IMR-90 (cell line): ENCODE measurements around the gene CITED2. TPM values are rescaled to one million over a fixed set of nuclear protein-coding genes. Genes with fewer than 3 reads are reported as not detected.

Experiments used
- ATAC-seq: fragments of 200-7000 bp; cut with Tn5 transposase; 2 replicates; pipeline ENCODE4 v1.9.1; 2020; ENCODE audit warnings: low read depth, mild to moderate bottlenecking, moderate library complexity
- BruUV-seq: library from RNA; stranded (reverse); fragments of 400-500 nt; replicated peaks from 2 replicates; lab custom pipeline; 2021; lab: Mats Ljungman, UMichigan
- CTCF ChIA-PET: fragments of 300-600 bp; formaldehyde crosslinking; extraction: SDS; loops from one replicate; lab custom pipeline; 2021; ENCODE audit warnings: antibody characterized with exemption; lab: Yijun Ruan, JAX
- POLR2A ChIA-PET: fragments of 300-600 bp; sonication (Branson Sonifier 250); formaldehyde crosslinking; loops from one replicate; lab custom pipeline; 2022; ENCODE audit warnings: antibody characterized with exemption; ENCODE audit not compliant: unreplicated experiment; lab: Charles Lee
- DNase-seq: peaks from one replicate; pipeline ENCODE4 v3.0.0; 2013
- H2AFZ ChIP-seq: replicated peaks from 2 replicates; pipeline ENCODE3; 2013; ENCODE audit warnings: low read length, mild to moderate bottlenecking; ENCODE audit not compliant: poor library complexity
- H2AK5ac ChIP-seq: 2 replicates; pipeline ENCODE4 v1.6.1; 2013; ENCODE audit warnings: low read depth, low read length, inconsistent platforms
- H2AK9ac ChIP-seq: replicated peaks from 2 replicates; pipeline ENCODE3; 2013; ENCODE audit warnings: mild to moderate bottlenecking, low read depth, low read length, moderate library complexity; ENCODE audit not compliant: poor library complexity
- H2BK120ac ChIP-seq: 2 replicates; pipeline ENCODE4 v1.6.1; 2013; ENCODE audit warnings: low read depth, low read length, inconsistent platforms
- H2BK15ac ChIP-seq: 3 replicates; pipeline ENCODE4 v1.6.1; 2013; ENCODE audit warnings: low read depth, low read length, inconsistent platforms
- H2BK20ac ChIP-seq: 2 replicates; pipeline ENCODE4 v1.6.1; 2013; ENCODE audit warnings: low read depth, mild to moderate bottlenecking, inconsistent platforms, low read length, moderate library complexity
- H2BK5ac ChIP-seq: 2 replicates; pipeline ENCODE4 v1.6.1; 2013; ENCODE audit warnings: mild to moderate bottlenecking, low read depth, low read length, inconsistent platforms; ENCODE audit not compliant: poor library complexity, severe bottlenecking
- H3K14ac ChIP-seq: replicated peaks from 2 replicates; pipeline ENCODE4 v1.6.1; 2013; ENCODE audit warnings: low read depth, low read length, inconsistent platforms
- H3K18ac ChIP-seq: 2 replicates; pipeline ENCODE4 v1.6.1; 2013; ENCODE audit warnings: low read depth, low read length, control low read depth
- H3K23ac ChIP-seq: 2 replicates; pipeline ENCODE4 v1.6.1; 2013; ENCODE audit warnings: low read depth, low read length, inconsistent platforms
- H3K27ac ChIP-seq: 2 replicates; pipeline ENCODE4 v1.5.1; 2013; ENCODE audit warnings: mild to moderate bottlenecking, control low read depth, low read length; ENCODE audit not compliant: insufficient read depth
- H3K27me3 ChIP-seq: 2 replicates; pipeline ENCODE4 v1.6.1; 2013; ENCODE audit warnings: low read length; ENCODE audit not compliant: control insufficient read depth, insufficient read depth
- H3K36me3 ChIP-seq: 2 replicates; pipeline ENCODE4 v1.6.1; 2013; ENCODE audit warnings: low read length, mixed read lengths; ENCODE audit not compliant: control insufficient read depth, insufficient read depth
- H3K4ac ChIP-seq: 2 replicates; pipeline ENCODE4 v1.6.1; 2013; ENCODE audit warnings: low read depth, low read length, inconsistent platforms
- H3K4me1 ChIP-seq: 2 replicates; pipeline ENCODE4 v1.6.1; 2013; ENCODE audit warnings: low read length, mixed read lengths; ENCODE audit not compliant: control insufficient read depth, insufficient read depth
- H3K4me2 ChIP-seq: 2 replicates; pipeline ENCODE4 v1.6.1; 2013; ENCODE audit warnings: low read depth, mild to moderate bottlenecking, control low read depth, low read length, moderate library complexity
- H3K4me3 ChIP-seq: 2 replicates; pipeline ENCODE4 v1.5.1; 2013; ENCODE audit warnings: low read depth, mild to moderate bottlenecking, control low read depth, low read length, moderate library complexity; ENCODE audit not compliant: insufficient read depth
- H3K56ac ChIP-seq: 2 replicates; pipeline ENCODE4 v1.6.1; 2013; ENCODE audit warnings: low read length, inconsistent platforms; ENCODE audit not compliant: insufficient read depth; ENCODE audit errors: extremely low read depth
- H3K79me1 ChIP-seq, 2 experiments: 2 replicates each; pipeline ENCODE4 v1.6.1; 2013; ENCODE audit warnings: low read length in 2 of 2, inconsistent platforms in 1 of 2, low read depth in 1 of 2
- H3K9ac ChIP-seq: 2 replicates; pipeline ENCODE4 v1.6.1; 2013; ENCODE audit warnings: low read depth, low read length, control low read depth
- H3K9me1 ChIP-seq: 2 replicates; pipeline ENCODE4 v1.6.1; 2013; ENCODE audit warnings: low read length, inconsistent platforms; ENCODE audit not compliant: insufficient read depth
- H3K9me3 ChIP-seq: 2 replicates; pipeline ENCODE4 v1.6.1; 2013; ENCODE audit warnings: low read length; ENCODE audit not compliant: control insufficient read depth, insufficient read depth
- H4K20me1 ChIP-seq: 2 replicates; pipeline ENCODE4 v1.6.1; 2013; ENCODE audit warnings: low read length, inconsistent platforms; ENCODE audit not compliant: insufficient read depth
- H4K5ac ChIP-seq: 2 replicates; pipeline ENCODE4 v1.6.1; 2013; ENCODE audit warnings: mild to moderate bottlenecking, low read depth, low read length, control low read depth
- H4K8ac ChIP-seq, 2 experiments: 2 replicates each; pipeline ENCODE4 v1.6.1; 2013; ENCODE audit warnings: low read depth in 2 of 2, low read length in 2 of 2, control low read depth in 1 of 2, inconsistent platforms in 1 of 2
- H4K91ac ChIP-seq: 2 replicates; pipeline ENCODE4 v1.6.1; 2013; ENCODE audit warnings: low read depth, low read length, inconsistent platforms; ENCODE audit not compliant: insufficient read depth
- BHLHE40 ChIP-seq: fragments of 150-350 bp; IDR thresholded peaks from 2 replicates; pipeline ENCODE4 v1.6.1; 2016; ENCODE audit warnings: mild to moderate bottlenecking, low read depth, low read length
- CEBPB ChIP-seq: IDR thresholded peaks from 2 replicates; pipeline ENCODE4 v1.6.1; 2012; ENCODE audit warnings: low read depth, low read length, improper control_type of control experiment
- CHD1 ChIP-seq: IDR thresholded peaks from 2 replicates; pipeline ENCODE4 v1.6.1; 2012; ENCODE audit warnings: low read depth, low read length, improper control_type of control experiment
- CTCF ChIP-seq: conservative IDR thresholded peaks from 2 replicates; pipeline ENCODE4 v1.5.1; 2012; ENCODE audit warnings: mild to moderate bottlenecking, low read depth, low read length, improper control_type of control experiment
- ELK1 ChIP-seq: fragments of 150-350 bp; IDR thresholded peaks from 2 replicates; pipeline ENCODE4 v1.6.1; 2016; ENCODE audit warnings: low read depth, mild to moderate bottlenecking, low read length, moderate library complexity, borderline replicate concordance
- FOS ChIP-seq: fragments of 150-350 bp; IDR thresholded peaks from 2 replicates; pipeline ENCODE4 v1.6.1; 2016; ENCODE audit warnings: low read depth, low read length
- MAFK ChIP-seq: IDR thresholded peaks from 2 replicates; pipeline ENCODE4 v1.6.1; 2012; ENCODE audit warnings: low read depth, low read length, improper control_type of control experiment
- MXI1 ChIP-seq: IDR thresholded peaks from 2 replicates; pipeline ENCODE4 v1.6.1; 2012; ENCODE audit warnings: low read depth, mild to moderate bottlenecking, low read length, moderate library complexity, borderline replicate concordance
- NFE2L2 ChIP-seq: fragments of 150-350 bp; IDR thresholded peaks from 2 replicates; pipeline ENCODE4 v1.6.1; 2016; ENCODE audit warnings: low read depth, mild to moderate bottlenecking, low read length
- POLR2A ChIP-seq: IDR thresholded peaks from 2 replicates; pipeline ENCODE4 v1.6.1; 2012; ENCODE audit warnings: mild to moderate bottlenecking, low read depth, low read length
- RAD21 ChIP-seq: IDR thresholded peaks from 2 replicates; pipeline ENCODE4 v1.6.1; 2012; ENCODE audit warnings: low read length, improper control_type of control experiment
- RFX5 ChIP-seq: IDR thresholded peaks from 2 replicates; pipeline ENCODE4 v1.8.0; 2012; ENCODE audit warnings: low read depth, mild to moderate bottlenecking, low read length, moderate library complexity
- SMC3 ChIP-seq: fragments of 150-350 bp; IDR thresholded peaks from 2 replicates; pipeline ENCODE4 v1.6.1; 2016; ENCODE audit warnings: low read depth, mild to moderate bottlenecking, antibody characterized with exemption, low read length, moderate library complexity
- USF2 ChIP-seq: fragments of 150-350 bp; IDR thresholded peaks from 2 replicates; pipeline ENCODE4 v1.6.1; 2017; ENCODE audit warnings: mild to moderate bottlenecking, antibody characterized with exemption, low read length, low read depth
- WGBS, 2 experiments: methylation state at CpG; one replicate each; pipeline versions ENCODE4 v1.1.5 to v1.1.7; 2013; ENCODE audit warnings: missing lambda C conversion rate in 2 of 2; ENCODE audit not compliant: insufficient read length in 1 of 2; ENCODE audit errors: extremely low coverage in 2 of 2; 5-methylcytosine and 5-hydroxymethylcytosine counted together
- dilution Hi-C: fragments of 300-500 bp; cut with HindIII; formaldehyde crosslinking; loops from one replicate; pipeline ENCODE4 v1.14.3; 2018; ENCODE audit warnings: low sequenced_read_pairs; ENCODE audit not compliant: unreplicated experiment
- in situ Hi-C: fragments of 300-500 bp; cut with MboI; formaldehyde crosslinking; loops from 3 replicates; pipeline ENCODE4 v1.14.3; 2019; ENCODE audit warnings: low sequenced_read_pairs, inconsistent platforms, mixed read lengths
- intact Hi-C: fragments of 100-400 bp; cut with micrococcal nuclease; formaldehyde crosslinking; loops from 2 replicates; pipeline ENCODE4 v1.10.0; 2022
- polyA plus RNA-seq, 3 experiments: library from polyadenylated mRNA; depleted of rRNA; stranded (reverse); fragments of >200 nt; gene quantifications; 2 replicates each; pipeline ENCODE4 v1.2.3, GENCODE V29; 2012; ENCODE audit warnings: low replicate concordance in 1 of 3
- total RNA-seq: library from RNA; depleted of rRNA; stranded (reverse); fragments of >200 nt; gene quantifications from 2 replicates; pipeline ENCODE4 v1.2.3, GENCODE V29; 2012

The CITED2 gene
- total and polyA plus RNA-seq, 2 of the 4 experiments (the other 2 are of a cell fraction) = 163 to 483 TPM

- Histone ChIP-seq H4K91ac (no peak overlapping the region), H3K4ac (peak overlapping the region; percentile 42), H3K27me3 (no peaks in the 10 kb centered on the region), H2BK20ac (peak overlapping the region; percentile 17; the same call in 1 of the 2 replicates), H3K79me1 (no peaks in the 10 kb centered on the region), H3K56ac (no peak overlapping the region), H2AK9ac (no peak overlapping the region), H2AFZ (peak overlapping the region; percentile 76), H4K8ac (peak overlapping the region; percentile 12 to 35; a peak in 2 of 4 replicates), H4K5ac (peak overlapping the region; percentile 24; the same call in 1 of the 2 replicates), H3K4me2 (peak overlapping the region; percentile 73), H3K4me3 (no peak overlapping the region), H3K4me1 (peaks cover 3% of the 10 kb centered on the region; the same call in 1 of the 2 replicates), H3K18ac (peak overlapping the region; percentile 0; the same call in 1 of the 2 replicates), H3K27ac (peak overlapping the region; percentile 12), H4K20me1 (no peaks in the 10 kb centered on the region), H3K36me3 (no peaks in the 10 kb centered on the region), H3K23ac (no peak overlapping the region), H2AK5ac (no peak overlapping the region), H2BK5ac (no peak overlapping the region), H3K9me1 (no peaks in the 10 kb centered on the region), H3K9me3 (no peaks in the 10 kb centered on the region), H2BK15ac (no peak overlapping the region; the same call in 2 of the 3 replicates), H2BK120ac (peak overlapping the region; percentile 14; the same call in 1 of the 2 replicates), H3K9ac (no peak overlapping the region), H3K14ac (peak overlapping the region; percentile 5; the same call in 1 of the 2 replicates)
- WGBS, 2 experiments = no CpG with 5 or more reads among the region's 21 CpGs
- intact Hi-C loops = no loop called here
- ChIA-PET CTCF (interaction anchor here (0.6 kb wide), 1 partner anchor 127 kb away, joined by 3 read pairs; no protein-coding TSS in a partner anchor), POLR2A (interaction anchor here (0.5 kb wide), 1 partner anchor 841 kb away, joined by 5 read pairs; no protein-coding TSS in a partner anchor)
- no TSS peak for BruUV-seq
- peak; percentile 77 for ATAC-seq
- dilution Hi-C loops = no loop called here
- in situ Hi-C loops = no loop called here
- DNase-seq = peak; percentile 75
- no peak for TF ChIP-seq ELK1
- no peak for TF ChIP-seq CEBPB
- no peak for TF ChIP-seq CTCF
- TF ChIP-seq MAFK = no peak
- TF ChIP-seq BHLHE40 = no peak
- TF ChIP-seq RFX5 = no peak
- TF ChIP-seq USF2 = no peak
- TF ChIP-seq RAD21 = no peak
- TF ChIP-seq MXI1 = no peak
- TF ChIP-seq POLR2A = no peak
- no peak for TF ChIP-seq FOS
- no peak for TF ChIP-seq NFE2L2
- no peak for TF ChIP-seq SMC3
- no peak for TF ChIP-seq CHD1
These were observed 50.7 kb downstream of the CITED2 start for GRCh38 chr6:139323511-139324300.
